GM10266 (cell line): ENCODE results near the gene E2F1.

Experiments
- DNase-seq: peaks from one replicate; pipeline ENCODE4 v3.0.0; 2012; ENCODE audit errors: extremely low spot score
- TF ChIP-seq, protein P1 (sequence below): IDR thresholded peaks from 2 replicates; pipeline ENCODE4 v1.5.1; 2012; ENCODE audit warnings: mild to moderate bottlenecking, low read depth; ENCODE audit not compliant: control insufficient read depth, insufficient read depth; ENCODE audit errors: missing control alignments

E2F1 gene

DNA sequence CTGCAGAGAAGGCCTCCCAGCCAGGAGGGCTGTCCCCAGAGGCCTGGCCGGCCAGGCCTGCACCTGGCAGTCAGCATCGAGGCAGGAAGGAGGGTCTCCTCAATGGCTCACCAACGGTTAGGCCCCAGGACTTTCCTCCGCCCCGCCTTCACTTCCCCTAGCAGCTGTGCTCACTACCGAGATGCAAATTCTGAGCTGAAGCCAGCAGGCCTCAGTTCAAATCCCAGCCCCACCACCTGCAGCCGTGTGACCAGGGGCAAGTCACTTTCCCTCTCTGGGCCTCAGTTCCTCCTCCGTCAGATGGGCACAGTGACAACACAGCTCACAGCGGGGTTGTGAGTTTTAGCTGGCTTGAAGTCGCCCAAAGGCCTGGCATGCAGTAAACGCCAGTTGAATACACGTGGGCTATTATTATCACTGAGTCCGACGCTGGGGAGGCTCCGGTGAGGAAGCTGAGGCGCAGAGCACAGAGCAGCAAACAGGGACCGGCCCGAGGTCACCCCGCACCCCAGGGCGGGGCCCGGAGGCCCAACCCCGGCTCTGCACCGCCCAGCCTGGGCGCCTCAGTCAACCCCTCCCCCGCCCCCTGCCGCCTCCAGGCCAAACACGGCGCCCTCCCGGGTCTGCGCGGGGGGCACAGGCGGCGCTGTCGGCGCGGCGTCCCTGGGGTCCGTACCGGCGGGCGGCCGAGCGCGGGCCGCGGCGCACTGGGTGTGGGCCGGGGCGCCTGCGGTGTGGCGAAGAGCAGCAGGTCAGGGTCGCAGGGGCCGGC is 671 bp downstream of the E2F1 start:
- DNase-seq: peak; percentile 86
- TF ChIP-seq, protein P1, sequence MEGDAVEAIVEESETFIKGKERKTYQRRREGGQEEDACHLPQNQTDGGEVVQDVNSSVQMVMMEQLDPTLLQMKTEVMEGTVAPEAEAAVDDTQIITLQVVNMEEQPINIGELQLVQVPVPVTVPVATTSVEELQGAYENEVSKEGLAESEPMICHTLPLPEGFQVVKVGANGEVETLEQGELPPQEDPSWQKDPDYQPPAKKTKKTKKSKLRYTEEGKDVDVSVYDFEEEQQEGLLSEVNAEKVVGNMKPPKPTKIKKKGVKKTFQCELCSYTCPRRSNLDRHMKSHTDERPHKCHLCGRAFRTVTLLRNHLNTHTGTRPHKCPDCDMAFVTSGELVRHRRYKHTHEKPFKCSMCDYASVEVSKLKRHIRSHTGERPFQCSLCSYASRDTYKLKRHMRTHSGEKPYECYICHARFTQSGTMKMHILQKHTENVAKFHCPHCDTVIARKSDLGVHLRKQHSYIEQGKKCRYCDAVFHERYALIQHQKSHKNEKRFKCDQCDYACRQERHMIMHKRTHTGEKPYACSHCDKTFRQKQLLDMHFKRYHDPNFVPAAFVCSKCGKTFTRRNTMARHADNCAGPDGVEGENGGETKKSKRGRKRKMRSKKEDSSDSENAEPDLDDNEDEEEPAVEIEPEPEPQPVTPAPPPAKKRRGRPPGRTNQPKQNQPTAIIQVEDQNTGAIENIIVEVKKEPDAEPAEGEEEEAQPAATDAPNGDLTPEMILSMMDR: no peak

DNA sequence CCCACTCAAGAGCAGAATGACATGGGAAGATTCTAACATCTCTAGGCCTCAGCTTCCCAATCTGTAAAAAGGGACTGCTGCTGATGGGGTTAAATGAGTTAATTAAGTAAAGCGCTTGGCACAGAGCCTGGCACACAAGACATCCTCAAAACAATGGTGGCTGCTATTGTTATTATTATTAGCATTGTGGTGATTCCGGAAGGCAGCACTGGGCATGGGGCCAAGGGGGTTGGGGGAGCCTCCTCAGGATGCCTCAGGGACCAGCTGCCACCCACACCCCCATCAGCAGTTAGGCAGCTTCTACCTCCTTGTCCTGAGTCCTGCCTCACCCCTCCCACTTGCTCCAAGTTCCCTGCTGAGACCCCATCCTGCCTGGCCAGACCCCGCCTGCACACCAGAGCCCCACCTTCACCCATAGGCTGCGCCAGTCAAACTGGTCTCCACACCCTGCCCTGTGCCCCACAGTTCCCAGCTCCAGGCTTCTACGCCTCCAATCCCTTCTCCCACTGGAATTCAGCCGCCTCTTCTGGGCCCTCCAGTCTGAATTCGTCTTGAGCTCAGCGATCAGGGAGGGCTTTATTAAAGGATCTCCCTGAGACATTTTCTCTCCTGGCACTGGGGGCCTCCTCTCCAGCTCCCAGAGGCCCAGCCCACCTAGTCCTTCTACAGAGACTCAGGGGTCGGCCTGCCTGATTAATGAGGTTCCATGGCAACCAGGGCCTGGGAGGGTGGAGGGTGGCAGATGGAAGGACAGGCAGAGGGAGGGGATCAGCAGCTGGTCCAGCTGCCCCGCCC is 1.5 kb downstream of the E2F1 start:
- DNase-seq: no peak
- TF ChIP-seq, protein P1: no peak

DNA sequence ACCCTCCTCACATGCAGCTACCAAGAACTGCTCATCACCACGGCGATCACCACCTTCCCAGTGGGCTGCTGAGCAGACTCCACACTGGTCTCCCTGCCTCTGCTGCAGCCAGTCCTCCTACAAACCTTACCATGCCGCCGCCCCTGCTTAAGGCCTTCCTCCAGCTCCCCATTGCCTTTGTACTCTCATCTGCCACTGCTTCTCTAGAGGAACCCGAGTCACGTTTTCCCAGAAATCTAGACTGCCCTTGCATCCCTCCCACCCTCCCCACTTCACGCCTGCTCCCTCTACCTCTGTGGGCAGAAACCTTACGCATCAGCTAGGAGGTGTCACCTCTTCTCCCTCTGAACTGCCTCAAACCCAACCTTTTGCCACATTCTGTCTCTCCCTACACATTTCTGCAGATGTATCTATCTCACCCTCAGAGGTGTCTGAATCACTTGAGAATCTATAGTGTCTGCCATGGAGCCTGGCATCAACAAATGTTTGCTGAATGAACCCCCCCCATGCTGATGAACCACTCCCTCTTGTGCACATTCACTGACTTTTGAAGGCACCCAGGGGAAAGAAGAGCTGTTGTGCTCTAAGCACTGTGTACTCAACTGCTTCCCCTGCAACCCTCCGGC is 4.3 kb downstream of the E2F1 start:
- no peak for DNase-seq
- TF ChIP-seq, protein P1: no peak

DNA sequence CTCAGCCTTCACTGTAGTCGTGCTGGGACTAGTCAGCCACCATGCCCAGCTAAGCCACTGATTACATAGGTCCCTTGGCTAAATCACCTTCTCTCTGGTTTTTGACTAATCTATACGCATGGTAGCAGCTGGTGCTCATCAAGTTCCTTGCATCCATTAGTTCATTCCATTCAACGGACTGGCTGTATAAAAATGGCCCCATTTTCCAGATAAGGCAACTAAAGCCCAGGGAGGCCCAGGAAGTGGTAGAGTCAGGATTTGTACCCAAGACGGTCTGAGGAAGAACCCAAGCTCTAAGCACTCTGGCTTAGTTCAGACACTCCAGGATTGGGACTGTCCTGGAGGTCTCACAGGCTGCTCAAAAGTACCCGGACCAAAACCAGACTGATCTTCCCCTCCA is 4.9 kb downstream of the E2F1 start:
- TF ChIP-seq, protein P1: no peak

DNA sequence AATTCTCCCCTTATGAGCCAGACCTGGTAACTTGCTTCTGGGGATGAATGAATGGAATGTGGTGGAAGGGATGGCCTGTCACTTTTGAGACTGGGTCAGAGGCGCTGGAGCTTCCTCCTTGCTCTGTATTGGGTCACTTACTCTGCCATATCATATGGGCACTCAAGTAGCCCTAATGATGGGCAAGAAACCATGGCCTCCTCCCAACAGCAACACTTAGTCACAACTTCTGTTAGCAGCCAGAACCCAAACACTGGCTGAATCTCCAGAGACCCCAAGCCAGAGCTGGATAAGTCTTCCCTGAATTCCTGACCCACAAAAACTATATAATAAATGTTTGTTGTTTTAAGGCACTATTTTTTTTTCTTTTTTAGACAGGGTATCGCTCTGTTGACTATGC is 5.5 kb downstream of the E2F1 start:
- no peak for DNase-seq
- TF ChIP-seq, protein P1: no peak

More for the DNA sequence above, 4.9 kb downstream of the E2F1 start:
- DNase-seq: no peak

DNA sequence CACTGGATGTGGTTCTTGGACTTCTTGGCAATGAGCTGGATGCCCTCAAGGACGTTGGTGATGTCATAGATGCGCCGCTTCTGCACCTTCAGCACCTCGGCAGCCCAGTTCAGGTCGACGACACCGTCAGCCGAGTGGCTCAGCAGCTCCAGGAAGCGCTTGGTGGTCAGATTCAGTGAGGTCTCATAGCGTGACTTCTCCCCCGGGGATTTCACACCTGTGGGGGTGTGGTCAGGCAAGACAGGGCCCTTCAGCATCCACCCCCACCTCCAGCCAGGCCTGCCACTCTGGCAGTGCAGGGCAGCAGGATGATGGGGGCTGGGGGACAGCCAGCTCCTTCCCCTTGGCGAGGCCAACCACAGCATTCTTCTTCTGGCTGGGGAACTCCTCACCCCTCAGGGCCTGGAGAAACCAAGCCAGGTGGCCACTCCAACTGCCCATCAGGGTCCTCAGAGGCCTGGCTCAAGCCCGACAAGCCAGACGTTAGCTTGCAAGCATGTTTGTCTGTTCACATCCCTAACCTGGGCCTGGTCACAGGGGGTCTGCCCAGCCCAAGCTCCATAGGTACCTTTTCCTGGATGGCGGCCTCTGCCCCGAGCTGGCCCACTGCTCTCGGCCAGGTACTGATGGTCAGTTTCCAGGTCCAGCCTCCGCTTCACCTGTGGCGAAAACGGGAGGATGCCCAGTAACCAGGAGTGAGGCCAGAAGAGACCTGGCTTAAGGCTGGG is 6.3 kb downstream of the E2F1 start:
- TF ChIP-seq, protein P1: no peak
- DNase-seq: peak; percentile 70
